Natural killer cell (primary cell): ENCODE results near the gene NHSL2. TPM values are rescaled to one million over a fixed set of nuclear protein-coding genes. Genes with fewer than 3 reads are reported as not detected.

ENCODE experiments used
- ATAC-seq, 3 donors: fragments of 150-1000 bp in 2 of 3; fragments of 200-7000 bp in 1 of 3; cut with Tn5 transposase; 1 replicate in 1 of 3; 2 replicates in 2 of 3; pipeline ENCODE4 v1.10.0; 2021; ENCODE audit warnings: mild to moderate bottlenecking in 2 of 3, moderate library complexity in 2 of 3
- DNase-seq, 2 donors: peaks; one replicate each; pipeline versions ENCODE4 v3.0.0 to v3.0.0-alpha.2; 2013 to 2021; ENCODE audit warnings: mixed read lengths in 1 of 2
- H3K27ac ChIP-seq: one replicate; pipeline ENCODE4 v1.5.1; 2013; ENCODE audit warnings: mild to moderate bottlenecking, low read length
- H3K27me3 ChIP-seq: one replicate; pipeline ENCODE4 v1.6.1; 2013; ENCODE audit warnings: low read length; ENCODE audit not compliant: control insufficient read depth, insufficient read depth
- H3K36me3 ChIP-seq: one replicate; pipeline ENCODE4 v1.6.1; 2013; ENCODE audit warnings: low read length; ENCODE audit not compliant: control insufficient read depth, insufficient read depth
- H3K4me1 ChIP-seq: one replicate; pipeline ENCODE4 v1.6.1; 2013; ENCODE audit warnings: low read length; ENCODE audit not compliant: control insufficient read depth, insufficient read depth
- H3K4me3 ChIP-seq: one replicate; pipeline ENCODE4 v1.5.1; 2013; ENCODE audit warnings: low read length
- H3K9me3 ChIP-seq: one replicate; pipeline ENCODE4 v1.6.1; 2013; ENCODE audit warnings: low read length; ENCODE audit not compliant: control insufficient read depth, insufficient read depth
- H3K27ac Mint-ChIP-seq, 2 donors: one replicate each; pipeline ENCODE4 v1.8.0; 2022; ENCODE audit warnings: mild to moderate bottlenecking in 2 of 2, mixed read lengths in 2 of 2, moderate library complexity in 1 of 2
- H3K27me3 Mint-ChIP-seq, 2 donors: one replicate each; pipeline ENCODE4 v1.8.0; 2022; ENCODE audit warnings: low read depth in 2 of 2, mixed read lengths in 2 of 2
- H3K36me3 Mint-ChIP-seq: one replicate; pipeline ENCODE4 v1.8.0; 2022; ENCODE audit warnings: mixed read lengths
- H3K4me1 Mint-ChIP-seq, 2 donors: one replicate each; pipeline ENCODE4 v1.8.0; 2022; ENCODE audit warnings: mixed read lengths in 2 of 2
- H3K4me3 Mint-ChIP-seq: one replicate; pipeline ENCODE4 v1.8.0; 2022; ENCODE audit warnings: mild to moderate bottlenecking, moderate library complexity, mixed read lengths
- H3K9me3 Mint-ChIP-seq, 2 donors: one replicate each; pipeline ENCODE4 v1.8.0; 2022; ENCODE audit warnings: mixed read lengths in 2 of 2
- CTCF ChIP-seq: fragments of 200-600 bp; IDR thresholded peaks from one replicate; pipeline ENCODE4 v1.8.0; 2022; ENCODE audit warnings: antibody characterized with exemption
- WGBS: methylation state at CpG from one replicate; pipeline ENCODE4 v1.1.7; 2013; ENCODE audit warnings: missing lambda C conversion rate; ENCODE audit not compliant: insufficient coverage; 5-methylcytosine and 5-hydroxymethylcytosine counted together
- intact Hi-C: fragments of 100-400 bp; cut with micrococcal nuclease; formaldehyde crosslinking; loops from one replicate; pipeline ENCODE4 v1.14.2; 2022
- total RNA-seq, 4 donors: library from RNA; stranded (reverse); fragments of 120-200 nt in 1 of 4; gene quantifications; one replicate each; pipeline versions ENCODE4 v1.2.3 to v1.2.4, GENCODE V29; 2013 to 2022

NHSL2 gene
- total RNA-seq, 3 donors from 2014 or later (not counting 1 experiment from before 2014, with no cell fraction given) = 15.0 to 32.5 (median 30.8) TPM

GRCh38 chrX:72031634-72032033 lies 121.0 kb downstream of the NHSL2 start:
- intact Hi-C loops = no loop called here
- no peak for TF ChIP-seq CTCF
- H3K36me3 Mint-ChIP-seq = peaks cover 4% of the 10 kb centered on the region
- no peaks in the 10 kb centered on the region for H3K9me3 ChIP-seq
- H3K9me3 Mint-ChIP-seq = peaks cover 0 to 2% of the 10 kb centered on the region in 2 donors
- no peak overlapping the region for H3K4me3 Mint-ChIP-seq
- no peak overlapping the region for H3K27ac Mint-ChIP-seq
- no peaks in the 10 kb centered on the region for H3K27me3 ChIP-seq
- no peak overlapping the region for H3K27ac ChIP-seq
- ATAC-seq = no peak
- H3K4me3 ChIP-seq = no peak overlapping the region
- peaks cover 5% of the 10 kb centered on the region for H3K4me1 ChIP-seq
- peaks cover 0 to 3% of the 10 kb centered on the region in 2 donors for H3K4me1 Mint-ChIP-seq
- no peaks in the 10 kb centered on the region for H3K36me3 ChIP-seq
- no CpG with 5 or more reads among the region's 5 CpGs for WGBS
- DNase-seq = no peak
- H3K27me3 Mint-ChIP-seq = peaks cover 2 to 44% of the 10 kb centered on the region in 2 donors

DNA sequence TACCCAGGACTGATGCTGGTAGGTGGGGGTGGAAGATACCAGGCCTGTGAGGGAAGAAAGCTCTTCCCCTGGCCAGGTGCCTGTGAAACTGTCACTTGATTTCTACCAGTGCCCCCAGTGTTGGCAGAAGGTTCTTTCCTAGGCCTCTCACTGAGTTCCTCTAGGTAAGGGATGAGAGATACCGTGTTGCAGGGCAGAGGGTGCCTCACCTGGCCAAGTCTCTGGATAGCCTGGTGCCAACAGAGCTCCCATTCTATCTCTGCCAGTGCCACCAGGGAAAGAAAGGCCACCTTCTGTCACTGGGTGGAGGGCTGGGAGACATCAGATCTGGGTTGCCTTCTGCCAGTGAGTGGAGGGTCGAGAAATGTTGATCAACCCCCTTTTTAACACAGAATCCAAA lies 127.0 kb downstream of the NHSL2 start:
- H3K9me3 ChIP-seq = no peaks in the 10 kb centered on the region
- H3K27ac ChIP-seq = no peak overlapping the region
- H3K4me1 Mint-ChIP-seq = peaks cover 0 to 5% of the 10 kb centered on the region in 2 donors
- H3K36me3 Mint-ChIP-seq = peaks cover 8% of the 10 kb centered on the region
- H3K27me3 Mint-ChIP-seq = peaks cover 7 to 55% of the 10 kb centered on the region in 2 donors
- intact Hi-C loops = no loop called here
- no peak overlapping the region for H3K4me3 Mint-ChIP-seq
- no peak for ATAC-seq
- H3K27ac Mint-ChIP-seq = no peak overlapping the region
- H3K36me3 ChIP-seq = no peaks in the 10 kb centered on the region
- H3K9me3 Mint-ChIP-seq = peaks cover 0 to 4% of the 10 kb centered on the region in 2 donors
- no peak for TF ChIP-seq CTCF
- 83% methylated on average over 1 of the region's 2 CpGs for WGBS
- peaks cover 4% of the 10 kb centered on the region for H3K4me1 ChIP-seq
- no peaks in the 10 kb centered on the region for H3K27me3 ChIP-seq
- no peak for DNase-seq
- H3K4me3 ChIP-seq = no peak overlapping the region

DNA sequence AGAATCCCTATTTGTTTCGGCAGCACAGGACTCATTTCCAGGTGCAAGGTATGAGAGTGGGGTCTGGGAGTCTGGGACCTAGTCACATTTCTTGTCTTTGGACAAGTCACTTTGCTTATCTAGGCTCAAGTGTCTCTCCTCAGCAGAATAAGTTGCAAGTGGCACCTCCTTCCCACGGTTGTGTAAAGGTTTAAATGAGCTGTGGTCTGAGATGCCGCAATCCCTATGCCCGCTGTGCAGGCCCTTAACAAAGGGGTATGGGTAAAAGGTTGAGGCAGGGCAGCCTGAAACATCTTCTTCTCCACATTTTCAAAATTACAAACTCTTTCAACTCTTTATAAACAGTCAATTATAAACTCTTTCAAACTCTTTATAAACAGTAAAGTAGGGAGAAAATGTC lies 127.4 kb downstream of the NHSL2 start:
- no peak overlapping the region for H3K4me3 Mint-ChIP-seq
- no peak for TF ChIP-seq CTCF

GRCh38 chrX:72038868-72039267 lies 128.2 kb downstream of the NHSL2 start:
- Histone ChIP-seq H3K27me3 (no peaks in the 10 kb centered on the region), H3K36me3 (no peaks in the 10 kb centered on the region), H3K4me1 (peaks cover 8% of the 10 kb centered on the region), H3K4me3 (no peak overlapping the region), H3K9me3 (no peaks in the 10 kb centered on the region), H3K27ac (no peak overlapping the region)
- Mint-ChIP-seq H3K9me3 (peaks cover 0 to 4% of the 10 kb centered on the region in 2 donors), H3K27ac (no peak overlapping the region), H3K4me3 (no peak overlapping the region), H3K27me3 (peaks cover 7 to 56% of the 10 kb centered on the region in 2 donors), H3K4me1 (peaks cover 0 to 5% of the 10 kb centered on the region in 2 donors), H3K36me3 (peaks cover 8% of the 10 kb centered on the region)
- DNase-seq (no peak), ATAC-seq (no peak)
- TF ChIP-seq CTCF = no peak
- WGBS = no CpG with 5 or more reads among the region's 2 CpGs
- intact Hi-C loops = no loop called here

More for the DNA sequence above, 127.4 kb downstream of the NHSL2 start:
- DNase-seq (no peak), ATAC-seq (no peak)
- H3K4me1 ChIP-seq = peaks cover 8% of the 10 kb centered on the region
- Mint-ChIP-seq H3K4me1 (peaks cover 0 to 5% of the 10 kb centered on the region in 2 donors), H3K27ac (no peak overlapping the region), H3K36me3 (peaks cover 8% of the 10 kb centered on the region), H3K27me3 (peaks cover 7 to 57% of the 10 kb centered on the region in 2 donors), H3K9me3 (peaks cover 0 to 4% of the 10 kb centered on the region in 2 donors)
- H3K27me3 ChIP-seq = no peaks in the 10 kb centered on the region
- no peaks in the 10 kb centered on the region for H3K36me3 ChIP-seq
- intact Hi-C loops = no loop called here
- WGBS = 100% methylated on average over 1 of the region's 4 CpGs
- H3K27ac ChIP-seq = no peak overlapping the region
- H3K4me3 ChIP-seq = no peak overlapping the region
- no peaks in the 10 kb centered on the region for H3K9me3 ChIP-seq
